ENCODE results near the gene SNED1.

The SNED1 gene

GRCh38 chr2:241007111-241007510, 8.7 kb downstream of the SNED1 start:
- no peak for DNase-seq

GRCh38 chr2:241007880-241008710, 9.7 kb downstream of the SNED1 start:
- peak; percentile 21 for DNase-seq

- DNase-seq, result no peak
Observed at GRCh38 chr2:241008711-241009121, 10.3 kb downstream of the SNED1 start.

GRCh38 chr2:241009191-241009590, 10.8 kb downstream of the SNED1 start:
- no peak for DNase-seq

GRCh38 chr2:241009601-241010530, 11.4 kb downstream of the SNED1 start:
- DNase-seq, result peak; percentile 33

- DNase-seq, result peak; percentile 30
Observed at GRCh38 chr2:241010531-241011295, 12.3 kb downstream of the SNED1 start.

GRCh38 chr2:241011296-241011600, 12.8 kb downstream of the SNED1 start:
- no peak for DNase-seq

- DNase-seq, result peak; percentile 24
Observed at GRCh38 chr2:241011751-241012510, 13.5 kb downstream of the SNED1 start.

GRCh38 chr2:241014224-241014623, 15.8 kb downstream of the SNED1 start:
- DNase-seq, result no peak

- DNase-seq, result peak; percentile 19
Observed at GRCh38 chr2:241014764-241015163, 16.3 kb downstream of the SNED1 start.

GRCh38 chr2:241015439-241015838, 17.0 kb downstream of the SNED1 start:
- DNase-seq, result no peak

GRCh38 chr2:241017228-241017940, 19.0 kb downstream of the SNED1 start:
- peak; percentile 19 for DNase-seq

- peak; percentile 23 for DNase-seq
Observed at GRCh38 chr2:241018051-241018891, 19.9 kb downstream of the SNED1 start.

GRCh38 chr2:241019441-241020139, 21.2 kb downstream of the SNED1 start:
- no peak for DNase-seq

- no peak for DNase-seq
Observed at GRCh38 chr2:241020201-241020600, 21.8 kb downstream of the SNED1 start.

- DNase-seq, result no peak
Observed at GRCh38 chr2:241020629-241021190, 22.3 kb downstream of the SNED1 start.

GRCh38 chr2:241025639-241026038, 27.2 kb downstream of the SNED1 start:
- DNase-seq, result no peak

- DNase-seq, result no peak
Observed at GRCh38 chr2:241029599-241030332, 31.3 kb downstream of the SNED1 start.

GRCh38 chr2:241030333-241030680, 31.9 kb downstream of the SNED1 start:
- no peak for DNase-seq
